AG04450 (cell line): ENCODE data around the gene CRISP1. TPM values are rescaled to one million over a fixed set of nuclear protein-coding genes. Genes with fewer than 3 reads are reported as not detected.

ENCODE experiments used
- CTCF ChIA-PET: fragments of 300-600, 350-600 bp; formaldehyde crosslinking; extraction: SDS; loops from one replicate; lab custom pipeline; 2022; ENCODE audit warnings: antibody characterized with exemption, inconsistent platforms; lab: Charles Lee
- POLR2A ChIA-PET: fragments of 350-600 bp; formaldehyde crosslinking; extraction: SDS; loops from one replicate; lab custom pipeline; 2021; ENCODE audit warnings: antibody characterized with exemption, inconsistent platforms; lab: Yijun Ruan, JAX
- DNase-seq: peaks from one replicate; pipeline ENCODE4 v3.0.0-alpha.2; 2011; ENCODE audit warnings: low read depth, low spot score
- H3K27ac ChIP-seq: one replicate; pipeline ENCODE4 v1.5.1; 2012; ENCODE audit warnings: low read depth, low read length, control low read depth
- H3K27me3 ChIP-seq: one replicate; pipeline ENCODE4 v1.6.0; 2012; ENCODE audit warnings: low read length; ENCODE audit not compliant: control insufficient read depth, insufficient read depth
- H3K4me3 ChIP-seq: 2 replicates; pipeline ENCODE4 v1.5.1; 2011; ENCODE audit warnings: mild to moderate bottlenecking, low read depth, low read length, control low read depth
- H3K9me3 ChIP-seq: 2 replicates; pipeline ENCODE4 v1.5.1; 2012; ENCODE audit warnings: low read length; ENCODE audit not compliant: control insufficient read depth, insufficient read depth
- CTCF ChIP-seq: IDR thresholded peaks from 2 replicates; pipeline ENCODE4 v1.5.1; 2011; ENCODE audit warnings: low read depth, low read length, control low read depth, inconsistent platforms
- polyA minus RNA-seq: library from RNA; depleted of rRNA, polyadenylated mRNA; stranded (reverse); fragments of >200 nt; gene quantifications from 2 replicates; pipeline ENCODE4 v1.2.3, GENCODE V29; 2011; rRNA and poly(A)+ RNA removed
- polyA plus RNA-seq: library from polyadenylated mRNA; depleted of rRNA; stranded (reverse); fragments of >200 nt; gene quantifications from 2 replicates; pipeline ENCODE4 v1.2.3, GENCODE V29; 2011; rRNA removed

Gene CRISP1
- polyA plus RNA-seq: not detected in 2 replicates
- not detected in 2 replicates for polyA minus RNA-seq

GRCh38 chr6:49866485-49866943 lies at the start of gene CRISP1:
CRISP1 (minus strand) TSS chr6:49866535; CDS start chr6:49857400, 9,135 bp downstream.
- ChIA-PET CTCF (no interaction called here), POLR2A (no interaction called here)
- H3K9me3 ChIP-seq: no peaks in the 10 kb centered on the region
- H3K27me3 ChIP-seq: no peaks in the 10 kb centered on the region
- no peak within 1 kb of the TSS for H3K4me3 ChIP-seq
- no peak for TF ChIP-seq CTCF
- DNase-seq: no peak
- no peak within 1 kb of the TSS for H3K27ac ChIP-seq

GRCh38 chr6:49915035-49915434 lies 48.7 kb upstream of the CRISP1 start:
- POLR2A ChIA-PET: no interaction called here
- CTCF ChIA-PET: interaction anchor here (1.2 kb wide), 1 partner anchor 308 kb away, joined by 3 read pairs; no protein-coding TSS in a partner anchor
- Histone ChIP-seq H3K4me3 (no peak overlapping the region), H3K27me3 (no peaks in the 10 kb centered on the region), H3K27ac (no peak overlapping the region), H3K9me3 (no peaks in the 10 kb centered on the region)
- DNase-seq: no peak
- TF ChIP-seq CTCF: no peak

- H3K9me3 ChIP-seq: no peaks in the 10 kb centered on the region
- ChIA-PET POLR2A (no interaction called here), CTCF (interaction anchor here (1.2 kb wide), 1 partner anchor 307 kb away, joined by 3 read pairs; no protein-coding TSS in a partner anchor)
- H3K27me3 ChIP-seq: no peaks in the 10 kb centered on the region
- DNase-seq: no peak
- no peak for TF ChIP-seq CTCF
- H3K4me3 ChIP-seq: no peak overlapping the region
- no peak overlapping the region for H3K27ac ChIP-seq
Observed at GRCh38 chr6:49913636-49914375, 47.5 kb upstream of the CRISP1 start.

GRCh38 chr6:49912196-49912595 lies 45.9 kb upstream of the CRISP1 start:
- H3K4me3 ChIP-seq: no peak overlapping the region
- H3K27me3 ChIP-seq: no peaks in the 10 kb centered on the region
- ChIA-PET POLR2A (interaction anchor here (0.5 kb wide), 1 partner anchor 13 kb away, joined by 3 read pairs; no protein-coding TSS in a partner anchor), CTCF (no interaction called here)
- H3K27ac ChIP-seq: no peak overlapping the region
- TF ChIP-seq CTCF: no peak
- no peak for DNase-seq
- H3K9me3 ChIP-seq: no peaks in the 10 kb centered on the region

DNA sequence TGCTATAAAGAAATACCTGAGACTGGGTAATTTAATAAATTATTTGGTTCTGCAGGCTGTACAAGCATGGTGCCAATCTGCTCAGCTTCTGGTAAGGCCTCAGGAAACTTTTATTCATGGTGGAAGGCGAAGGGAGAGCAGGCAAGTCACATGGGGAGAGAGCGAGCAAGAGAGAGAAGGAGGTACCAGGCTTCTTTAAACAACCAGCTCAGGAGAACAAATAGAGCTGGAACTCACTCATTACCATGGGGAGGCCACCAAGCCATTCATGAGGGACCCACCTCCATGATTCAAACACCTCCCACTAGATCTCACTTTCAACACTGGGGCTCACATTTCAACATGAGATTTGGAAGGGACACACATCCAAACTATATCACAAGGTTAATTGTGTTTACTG lies 44.9 kb upstream of the CRISP1 start:
- POLR2A ChIA-PET: no interaction called here
- H3K9me3 ChIP-seq: no peaks in the 10 kb centered on the region
- DNase-seq: no peak
- CTCF ChIA-PET: no interaction called here
- no peak overlapping the region for H3K4me3 ChIP-seq
- no peaks in the 10 kb centered on the region for H3K27me3 ChIP-seq
- H3K27ac ChIP-seq: no peak overlapping the region
- no peak for TF ChIP-seq CTCF
